ENCODE results near the gene PTPRN.

PTPRN gene

DNA sequence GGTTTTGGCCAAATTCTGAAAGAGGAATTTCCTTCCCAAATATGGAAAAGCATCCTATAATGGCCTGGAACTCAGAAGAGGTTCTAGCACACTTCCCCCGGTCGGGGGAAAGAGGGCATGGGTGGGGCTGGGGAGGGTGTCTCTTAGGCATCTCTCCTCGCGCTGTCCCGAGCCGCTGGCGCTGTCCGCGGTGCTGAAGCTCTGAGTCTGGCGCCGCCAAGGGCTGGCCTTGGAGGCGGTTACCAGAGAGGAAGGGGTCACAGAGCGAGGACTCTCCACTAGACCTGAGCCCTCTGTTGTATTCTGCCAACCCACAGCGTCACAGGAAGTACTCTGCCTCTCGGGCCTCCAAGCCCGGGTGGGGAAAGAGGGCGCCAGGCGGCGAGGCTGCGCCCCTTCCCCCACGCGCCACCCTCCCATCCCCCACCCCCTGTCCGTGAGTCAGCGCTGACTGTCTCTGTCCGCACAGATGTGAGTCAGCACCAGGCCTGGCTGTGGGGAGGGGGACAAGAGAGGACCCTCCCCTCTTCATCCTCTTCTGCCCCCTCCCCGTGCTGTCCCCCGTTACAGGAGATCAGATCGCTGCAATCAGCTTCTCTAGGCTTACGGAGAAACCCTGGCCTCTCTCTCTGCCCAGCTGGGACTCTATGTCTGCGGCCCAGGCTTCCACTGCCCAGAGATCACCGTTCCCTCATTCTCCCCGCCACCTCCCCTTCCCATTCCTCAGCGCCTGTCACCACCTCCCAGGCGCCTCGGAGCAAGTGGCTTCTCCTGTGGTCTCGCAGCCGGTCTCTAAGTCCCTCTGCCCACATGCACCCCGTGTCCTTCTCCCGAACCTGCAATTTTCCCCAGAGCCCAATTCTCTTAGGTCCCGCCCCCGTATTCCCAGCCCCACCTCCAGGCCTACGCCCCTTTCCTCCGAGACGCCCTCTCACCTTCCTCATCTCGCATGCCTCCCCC, 779 bp downstream of the PTPRN start:
- H3K4me3 ChIP-seq (ENCODE audit: low read depth, low read length): no peak overlapping the region
- TF ChIP-seq, protein P1, sequence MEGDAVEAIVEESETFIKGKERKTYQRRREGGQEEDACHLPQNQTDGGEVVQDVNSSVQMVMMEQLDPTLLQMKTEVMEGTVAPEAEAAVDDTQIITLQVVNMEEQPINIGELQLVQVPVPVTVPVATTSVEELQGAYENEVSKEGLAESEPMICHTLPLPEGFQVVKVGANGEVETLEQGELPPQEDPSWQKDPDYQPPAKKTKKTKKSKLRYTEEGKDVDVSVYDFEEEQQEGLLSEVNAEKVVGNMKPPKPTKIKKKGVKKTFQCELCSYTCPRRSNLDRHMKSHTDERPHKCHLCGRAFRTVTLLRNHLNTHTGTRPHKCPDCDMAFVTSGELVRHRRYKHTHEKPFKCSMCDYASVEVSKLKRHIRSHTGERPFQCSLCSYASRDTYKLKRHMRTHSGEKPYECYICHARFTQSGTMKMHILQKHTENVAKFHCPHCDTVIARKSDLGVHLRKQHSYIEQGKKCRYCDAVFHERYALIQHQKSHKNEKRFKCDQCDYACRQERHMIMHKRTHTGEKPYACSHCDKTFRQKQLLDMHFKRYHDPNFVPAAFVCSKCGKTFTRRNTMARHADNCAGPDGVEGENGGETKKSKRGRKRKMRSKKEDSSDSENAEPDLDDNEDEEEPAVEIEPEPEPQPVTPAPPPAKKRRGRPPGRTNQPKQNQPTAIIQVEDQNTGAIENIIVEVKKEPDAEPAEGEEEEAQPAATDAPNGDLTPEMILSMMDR (IDR thresholded peaks at IDR 0.05; ENCODE audit: low read depth, low read length, missing control alignments): no peak
- no peak for DNase-seq (ENCODE audit: low read depth)

DNA sequence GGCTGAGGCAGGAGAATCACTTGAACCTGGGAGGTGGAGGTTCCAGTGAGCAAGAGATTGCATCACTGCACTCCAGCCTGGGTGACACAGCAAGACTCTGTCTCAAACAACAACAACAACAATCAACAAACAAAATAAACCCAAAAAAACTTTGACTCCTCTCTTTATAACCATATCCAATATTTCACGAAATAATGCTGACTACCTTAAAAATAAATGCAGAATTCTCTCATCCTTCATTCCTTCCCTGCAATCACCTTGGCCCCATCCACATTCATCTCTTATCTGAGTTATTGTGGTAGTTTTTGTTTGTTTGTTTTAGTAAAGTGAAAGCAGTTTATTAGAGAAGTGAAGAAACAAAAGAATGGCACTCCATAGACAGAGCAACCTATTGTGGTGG, 3.2 kb downstream of the PTPRN start:
- TF ChIP-seq, protein P1 (IDR thresholded peaks at IDR 0.05; ENCODE audit: low read depth, low read length, missing control alignments): no peak
- DNase-seq (ENCODE audit: low read depth): no peak
- no peak overlapping the region for H3K4me3 ChIP-seq (ENCODE audit: low read depth, low read length)

DNA sequence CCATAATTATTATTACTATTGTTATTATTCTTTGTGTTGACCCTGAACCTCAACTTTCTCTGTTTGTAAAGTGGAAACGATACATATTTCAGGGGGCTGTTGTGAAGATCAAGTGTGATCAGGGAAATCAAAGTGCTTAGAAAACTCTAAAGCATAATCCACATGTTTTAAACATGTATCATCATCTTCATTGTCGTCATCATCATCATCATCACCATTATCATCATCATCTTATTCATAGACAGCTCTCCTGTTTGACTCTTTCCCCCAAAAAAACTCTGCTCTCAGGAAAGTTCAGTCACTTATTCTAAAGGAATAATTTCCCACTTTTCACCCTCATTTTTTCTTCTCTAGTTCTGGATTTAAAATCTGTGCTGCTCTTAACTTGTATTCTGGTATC, 5.0 kb downstream of the PTPRN start:
- no peak overlapping the region for H3K4me3 ChIP-seq (ENCODE audit: low read depth, low read length)
- TF ChIP-seq, protein P1 (IDR thresholded peaks at IDR 0.05; ENCODE audit: low read depth, low read length, missing control alignments): no peak
- DNase-seq (ENCODE audit: low read depth): no peak

DNA sequence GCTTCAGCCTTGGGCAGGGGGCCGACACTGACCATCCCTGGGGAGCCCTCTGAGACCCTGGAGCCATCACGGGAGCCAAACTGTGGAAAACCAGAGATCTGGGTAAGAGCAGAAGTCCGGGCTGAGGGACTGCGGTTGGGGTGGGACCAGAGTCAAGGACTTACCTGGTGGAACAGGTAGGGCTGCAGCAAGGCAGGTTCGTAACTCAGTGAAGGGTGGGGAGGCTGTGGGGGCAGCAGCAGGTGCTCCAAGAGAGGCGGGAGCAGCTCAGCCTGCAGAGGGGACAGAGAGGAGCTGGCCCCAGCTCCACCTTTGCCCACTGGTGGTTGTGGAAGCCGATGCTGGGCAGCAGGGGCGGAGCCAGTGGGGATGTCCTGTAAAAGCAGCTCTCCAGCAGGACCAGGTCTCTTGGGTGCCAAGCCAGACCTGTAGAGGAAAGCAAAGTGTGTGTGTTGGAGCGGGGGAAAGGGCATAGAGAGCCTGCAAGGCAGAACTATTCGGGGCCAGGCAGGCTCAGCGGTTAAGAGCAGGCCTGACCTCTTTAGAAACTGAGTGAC, 6.7 kb downstream of the PTPRN start:
- no peak for DNase-seq (ENCODE audit: low read depth)
- TF ChIP-seq, protein P1 (IDR thresholded peaks at IDR 0.05; ENCODE audit: low read depth, low read length, missing control alignments): no peak
- no peak overlapping the region for H3K4me3 ChIP-seq (ENCODE audit: low read depth, low read length)

DNA sequence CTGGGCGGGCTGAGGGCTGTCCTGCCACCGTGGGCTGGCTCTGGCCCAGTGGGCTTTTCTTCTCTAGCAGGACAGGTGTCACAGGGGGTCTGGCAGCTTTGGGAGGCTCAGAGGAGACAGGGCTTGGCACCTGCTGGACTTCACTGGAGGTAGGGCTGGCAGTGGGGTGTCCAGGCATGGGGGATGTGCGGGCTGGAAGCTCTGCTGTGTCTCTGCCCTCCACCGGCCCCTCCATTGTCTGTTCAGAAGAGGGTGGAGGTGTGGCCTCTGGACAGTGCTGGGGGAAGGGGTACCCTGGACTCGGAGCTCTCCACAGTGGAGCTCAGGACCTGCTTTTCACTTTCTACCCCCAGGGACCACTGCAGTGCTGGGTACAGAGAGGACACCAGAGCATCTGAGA, 9.2 kb downstream of the PTPRN start:
- TF ChIP-seq, protein P1 (IDR thresholded peaks at IDR 0.05; ENCODE audit: low read depth, low read length, missing control alignments): no peak
- H3K4me3 ChIP-seq (ENCODE audit: low read depth, low read length): no peak overlapping the region
- no peak for DNase-seq (ENCODE audit: low read depth)

DNA sequence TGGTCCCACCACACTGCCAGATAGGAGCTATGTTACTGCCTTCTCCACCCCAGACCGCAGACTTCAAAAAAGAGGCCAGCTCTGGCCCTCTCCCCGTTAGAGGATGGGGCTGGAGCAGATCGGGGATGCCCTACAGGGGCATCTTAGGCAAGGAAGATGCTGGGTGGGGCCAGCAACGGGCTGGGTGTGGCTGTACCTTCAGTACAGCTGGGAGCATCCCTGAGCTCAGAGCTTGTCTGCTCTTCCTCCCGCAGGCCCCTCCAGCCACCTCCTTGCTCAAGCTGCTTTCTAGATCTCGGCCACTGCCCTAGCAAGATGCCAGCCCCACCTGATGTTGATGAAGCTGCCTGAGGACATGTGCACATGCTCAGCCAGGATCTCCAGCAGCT, 9.8 kb downstream of the PTPRN start:
- no peak overlapping the region for H3K4me3 ChIP-seq (ENCODE audit: low read depth, low read length)
- TF ChIP-seq, protein P1 (IDR thresholded peaks at IDR 0.05; ENCODE audit: low read depth, low read length, missing control alignments): no peak

More for the DNA sequence above, 9.8 kb downstream of the PTPRN start:
- DNase-seq (ENCODE audit: low read depth): no peak
